Measurements from ENCODE around the gene CHM. TPM values are rescaled to one million over a fixed set of nuclear protein-coding genes. Genes with fewer than 3 reads are reported as not detected.
"Not testable (repeated sequence)": the region's sequence is repeated elsewhere in the genome, so short reads cannot be mapped to it uniquely, and the experiment has no call there.

Gene CHM
- total RNA-seq, 1 donor from 2014 or later = 33.3 TPM

DNA sequence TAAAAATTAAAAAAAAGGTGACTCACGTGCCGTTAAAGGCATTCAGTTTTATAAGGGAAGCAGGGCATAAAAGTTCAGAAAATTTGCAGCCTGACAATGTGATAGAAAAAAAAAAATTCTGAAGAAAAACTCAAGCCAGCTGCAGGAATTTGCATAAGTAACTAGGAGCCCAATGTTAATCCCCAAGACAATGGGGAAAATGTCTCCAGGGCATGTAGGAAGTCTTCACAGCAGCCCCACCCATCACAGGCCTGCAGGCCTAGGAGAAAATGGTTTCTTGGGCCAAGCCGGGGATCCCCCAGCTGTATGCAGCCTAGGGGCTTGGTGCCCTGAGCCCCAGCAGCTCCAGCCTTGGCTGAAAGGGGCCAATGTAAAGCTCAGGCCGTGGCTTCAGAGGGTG, 31.2 kb downstream of the CHM start:
- Histone ChIP-seq H3K4me1 (ENCODE audit: insufficient read depth, low read length) (no peaks in the 10 kb centered on the region), H4K20me1 (ENCODE audit: insufficient read depth, low read length) (peaks cover 6% of the 10 kb centered on the region), H3K4me3 (ENCODE audit: insufficient read depth, low read depth, low read length) (no peak overlapping the region), H3K9ac (ENCODE audit: low read length) (no peak overlapping the region), H3K27ac (ENCODE audit: low read depth, low read length) (no peak overlapping the region), H3K27me3 (ENCODE audit: insufficient read depth, low read length) (no peaks in the 10 kb centered on the region), H3K36me3 (ENCODE audit: insufficient read depth, low read length) (no peaks in the 10 kb centered on the region), H3K9me3 (ENCODE audit: insufficient read depth, low read depth, low read length) (no peaks in the 10 kb centered on the region), H2AFZ (ENCODE audit: low read depth, low read length) (no peak overlapping the region), H3K79me2 (ENCODE audit: insufficient read depth, low read length) (peaks cover 2% of the 10 kb centered on the region), H3K4me2 (ENCODE audit: low read length) (no peak overlapping the region)
- Mint-ChIP-seq H3K27me3 (ENCODE audit: low read depth, unreplicated experiment) (no peaks in the 10 kb centered on the region), H3K4me3 (ENCODE audit: unreplicated experiment) (no peak overlapping the region), H3K36me3 (ENCODE audit: low read depth, unreplicated experiment) (peaks cover 3% of the 10 kb centered on the region), H3K27ac (ENCODE audit: unreplicated experiment) (no peak overlapping the region), H3K4me1 (ENCODE audit: low read depth, unreplicated experiment) (no peaks in the 10 kb centered on the region), H3K9me3 (ENCODE audit: unreplicated experiment) (no peaks in the 10 kb centered on the region)
- no peak for DNase-seq (ENCODE audit: low read depth)
- FAIRE-seq = no peak
- TF ChIP-seq EZH2 (IDR thresholded peaks at IDR 0.05; ENCODE audit: insufficient read depth, low read length) = no peak

DNA sequence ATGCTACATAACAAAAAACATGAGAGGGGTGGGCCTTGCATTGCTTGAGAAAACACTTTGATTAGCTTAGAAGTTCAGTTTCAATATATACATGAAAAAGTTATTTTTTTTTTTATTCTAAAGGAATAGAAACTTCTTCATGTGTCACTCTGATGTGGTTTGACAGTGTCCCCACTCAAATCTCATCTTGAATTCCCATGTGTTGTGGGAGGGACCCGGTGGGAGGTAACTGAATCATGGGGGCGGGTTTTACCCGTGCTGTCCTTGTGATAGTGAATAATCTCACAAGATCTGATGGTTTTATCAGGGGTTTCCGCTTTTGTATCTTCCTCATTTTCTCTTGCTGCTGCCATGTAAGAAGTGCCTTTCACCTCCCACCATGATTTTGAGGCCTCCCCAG, 32.4 kb downstream of the CHM start:
- H3K36me3 Mint-ChIP-seq (ENCODE audit: low read depth, unreplicated experiment); H3K4me2 ChIP-seq (ENCODE audit: low read length); H3K79me2 ChIP-seq (ENCODE audit: insufficient read depth, low read length); H3K4me3 ChIP-seq (ENCODE audit: insufficient read depth, low read depth, low read length); H3K9me3 Mint-ChIP-seq (ENCODE audit: unreplicated experiment); H2AFZ ChIP-seq (ENCODE audit: low read depth, low read length); H3K9ac ChIP-seq (ENCODE audit: low read length); H3K4me1 Mint-ChIP-seq (ENCODE audit: low read depth, unreplicated experiment); DNase-seq (ENCODE audit: low read depth); H3K9me3 ChIP-seq (ENCODE audit: insufficient read depth, low read depth, low read length); FAIRE-seq; H3K4me1 ChIP-seq (ENCODE audit: insufficient read depth, low read length); H4K20me1 ChIP-seq (ENCODE audit: insufficient read depth, low read length); H3K27ac Mint-ChIP-seq (ENCODE audit: unreplicated experiment); H3K27me3 ChIP-seq (ENCODE audit: insufficient read depth, low read length); H3K27ac ChIP-seq (ENCODE audit: low read depth, low read length); H3K36me3 ChIP-seq (ENCODE audit: insufficient read depth, low read length); H3K27me3 Mint-ChIP-seq (ENCODE audit: low read depth, unreplicated experiment); H3K4me3 Mint-ChIP-seq (ENCODE audit: unreplicated experiment): not testable (repeated sequence)

DNA sequence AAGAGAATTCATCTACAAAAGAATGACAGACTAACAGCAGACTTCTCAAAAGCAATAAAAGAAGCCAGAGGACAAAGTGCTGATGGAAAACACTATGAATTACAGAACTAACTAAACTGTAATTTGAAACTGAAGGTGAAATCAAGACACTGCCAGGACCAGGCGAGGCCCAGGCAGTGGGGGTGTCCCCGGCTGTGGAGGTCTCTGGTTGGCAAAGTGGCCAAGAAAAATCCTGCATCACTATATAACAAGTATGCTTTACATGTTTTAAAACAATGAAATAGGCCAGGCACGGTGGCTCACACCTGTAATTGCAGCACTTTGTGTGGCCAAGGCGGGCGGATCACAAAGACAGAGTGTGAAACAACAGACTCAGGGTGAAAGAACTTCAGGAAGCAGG, 32.9 kb downstream of the CHM start:
- Mint-ChIP-seq H3K27me3 (ENCODE audit: low read depth, unreplicated experiment) (no peaks in the 10 kb centered on the region), H3K36me3 (ENCODE audit: low read depth, unreplicated experiment) (peaks cover 3% of the 10 kb centered on the region), H3K4me1 (ENCODE audit: low read depth, unreplicated experiment) (no peaks in the 10 kb centered on the region), H3K27ac (ENCODE audit: unreplicated experiment) (peak overlapping the region; percentile 41), H3K4me3 (ENCODE audit: unreplicated experiment) (no peak overlapping the region), H3K9me3 (ENCODE audit: unreplicated experiment) (no peaks in the 10 kb centered on the region)
- Histone ChIP-seq H3K4me3 (ENCODE audit: insufficient read depth, low read depth, low read length) (no peak overlapping the region), H3K79me2 (ENCODE audit: insufficient read depth, low read length) (peaks cover 5% of the 10 kb centered on the region), H3K4me2 (ENCODE audit: low read length) (no peak overlapping the region), H3K27ac (ENCODE audit: low read depth, low read length) (no peak overlapping the region), H3K4me1 (ENCODE audit: insufficient read depth, low read length) (no peaks in the 10 kb centered on the region), H3K9ac (ENCODE audit: low read length) (no peak overlapping the region), H3K9me3 (ENCODE audit: insufficient read depth, low read depth, low read length) (no peaks in the 10 kb centered on the region), H2AFZ (ENCODE audit: low read depth, low read length) (no peak overlapping the region), H4K20me1 (ENCODE audit: insufficient read depth, low read length) (peaks cover 6% of the 10 kb centered on the region), H3K36me3 (ENCODE audit: insufficient read depth, low read length) (no peaks in the 10 kb centered on the region), H3K27me3 (ENCODE audit: insufficient read depth, low read length) (no peaks in the 10 kb centered on the region)
- no peak for FAIRE-seq
- DNase-seq (ENCODE audit: low read depth) = no peak
- TF ChIP-seq EZH2 (IDR thresholded peaks at IDR 0.05; ENCODE audit: insufficient read depth, low read length) = no peak
- TF ChIP-seq, protein P1, sequence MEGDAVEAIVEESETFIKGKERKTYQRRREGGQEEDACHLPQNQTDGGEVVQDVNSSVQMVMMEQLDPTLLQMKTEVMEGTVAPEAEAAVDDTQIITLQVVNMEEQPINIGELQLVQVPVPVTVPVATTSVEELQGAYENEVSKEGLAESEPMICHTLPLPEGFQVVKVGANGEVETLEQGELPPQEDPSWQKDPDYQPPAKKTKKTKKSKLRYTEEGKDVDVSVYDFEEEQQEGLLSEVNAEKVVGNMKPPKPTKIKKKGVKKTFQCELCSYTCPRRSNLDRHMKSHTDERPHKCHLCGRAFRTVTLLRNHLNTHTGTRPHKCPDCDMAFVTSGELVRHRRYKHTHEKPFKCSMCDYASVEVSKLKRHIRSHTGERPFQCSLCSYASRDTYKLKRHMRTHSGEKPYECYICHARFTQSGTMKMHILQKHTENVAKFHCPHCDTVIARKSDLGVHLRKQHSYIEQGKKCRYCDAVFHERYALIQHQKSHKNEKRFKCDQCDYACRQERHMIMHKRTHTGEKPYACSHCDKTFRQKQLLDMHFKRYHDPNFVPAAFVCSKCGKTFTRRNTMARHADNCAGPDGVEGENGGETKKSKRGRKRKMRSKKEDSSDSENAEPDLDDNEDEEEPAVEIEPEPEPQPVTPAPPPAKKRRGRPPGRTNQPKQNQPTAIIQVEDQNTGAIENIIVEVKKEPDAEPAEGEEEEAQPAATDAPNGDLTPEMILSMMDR (IDR thresholded peaks at IDR 0.05; ENCODE audit: insufficient read depth, low read depth, low read length) = no peak

DNA sequence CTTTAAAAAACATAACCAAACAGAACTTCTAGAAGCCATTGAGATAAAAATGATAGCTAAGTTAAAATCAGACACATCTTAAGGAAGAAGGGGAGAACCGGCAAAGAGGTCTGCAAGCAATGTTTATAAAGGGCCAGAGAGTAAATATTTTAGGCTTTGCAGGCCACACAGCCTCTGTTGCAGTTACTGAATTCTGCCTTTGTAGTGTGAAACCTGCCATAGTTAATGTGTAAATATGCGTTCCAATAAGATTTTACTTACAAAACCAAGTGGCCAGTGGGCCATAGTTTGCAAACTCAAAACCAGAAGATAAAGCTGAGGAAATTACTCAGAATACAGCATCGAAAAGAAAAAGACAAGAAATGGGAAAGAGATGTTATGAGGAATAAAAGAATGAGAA, 33.6 kb downstream of the CHM start:
- Mint-ChIP-seq H3K4me1 (ENCODE audit: low read depth, unreplicated experiment) (no peaks in the 10 kb centered on the region), H3K4me3 (ENCODE audit: unreplicated experiment) (no peak overlapping the region), H3K27ac (ENCODE audit: unreplicated experiment) (no peak overlapping the region), H3K27me3 (ENCODE audit: low read depth, unreplicated experiment) (no peaks in the 10 kb centered on the region), H3K36me3 (ENCODE audit: low read depth, unreplicated experiment) (peaks cover 3% of the 10 kb centered on the region), H3K9me3 (ENCODE audit: unreplicated experiment) (no peaks in the 10 kb centered on the region)
- Histone ChIP-seq H3K9me3 (ENCODE audit: insufficient read depth, low read depth, low read length) (no peaks in the 10 kb centered on the region), H3K4me1 (ENCODE audit: insufficient read depth, low read length) (no peaks in the 10 kb centered on the region), H3K4me3 (ENCODE audit: insufficient read depth, low read depth, low read length) (no peak overlapping the region), H4K20me1 (ENCODE audit: insufficient read depth, low read length) (peaks cover 10% of the 10 kb centered on the region), H3K79me2 (ENCODE audit: insufficient read depth, low read length) (peaks cover 11% of the 10 kb centered on the region), H3K9ac (ENCODE audit: low read length) (no peak overlapping the region), H3K27me3 (ENCODE audit: insufficient read depth, low read length) (no peaks in the 10 kb centered on the region), H3K27ac (ENCODE audit: low read depth, low read length) (no peak overlapping the region), H3K4me2 (ENCODE audit: low read length) (no peak overlapping the region), H2AFZ (ENCODE audit: low read depth, low read length) (no peak overlapping the region), H3K36me3 (ENCODE audit: insufficient read depth, low read length) (no peaks in the 10 kb centered on the region)
- FAIRE-seq (no peak), DNase-seq (ENCODE audit: low read depth) (no peak)
- no peak for TF ChIP-seq EZH2 (IDR thresholded peaks at IDR 0.05; ENCODE audit: insufficient read depth, low read length)
- TF ChIP-seq, protein P1 (IDR thresholded peaks at IDR 0.05; ENCODE audit: insufficient read depth, low read depth, low read length) = no peak
